C1 segment of cervical spinal cord (tissue), 14 donors: Measurements from ENCODE around the gene AZGP1.
"Not testable (repeated sequence)": the region's sequence is repeated elsewhere in the genome, so short reads cannot be mapped to it uniquely, and the experiment has no call there.

ENCODE experiments used
- DNase-seq, 14 donors: peaks; one replicate each; lab custom pipeline; 2025; lab: John Stamatoyannopoulos, UW

Gene AZGP1

GRCh38 chr7:99952649-99953048, 23.2 kb downstream of the AZGP1 start:
- DNase-seq = not testable (repeated sequence)

GRCh38 chr7:99950819-99951218, 25.0 kb downstream of the AZGP1 start:
- DNase-seq = not testable (repeated sequence)

GRCh38 chr7:99949645-99950228, 26.1 kb downstream of the AZGP1 start:
- DNase-seq = no peak

- no peak for DNase-seq
Observed at GRCh38 chr7:99947608-99948007, 28.2 kb downstream of the AZGP1 start.

GRCh38 chr7:99944497-99945070, 31.2 kb downstream of the AZGP1 start:
- no peak for DNase-seq

- DNase-seq = no peak
Observed at GRCh38 chr7:99943641-99944496, 32.0 kb downstream of the AZGP1 start.

GRCh38 chr7:99938296-99938695, 37.5 kb downstream of the AZGP1 start:
- DNase-seq = no peak

- not testable (repeated sequence) for DNase-seq
Observed at GRCh38 chr7:99935009-99935408, 40.8 kb downstream of the AZGP1 start.

- no peak for DNase-seq
Observed at GRCh38 chr7:99930376-99930775, 45.5 kb downstream of the AZGP1 start.

GRCh38 chr7:99929730-99930053, 46.1 kb downstream of the AZGP1 start:
- DNase-seq = no peak

GRCh38 chr7:99928994-99929729, 46.7 kb downstream of the AZGP1 start, which contains the start of gene GJC3:
Gene GJC3 (minus strand): TSS chr7:99929620. CDS start chr7:99929620, 0 bp downstream.
- DNase-seq = peak in 5 of 14 donors; percentile 1 to 38 (median 6)

- DNase-seq = no peak
Observed at GRCh38 chr7:99928188-99928587, 47.6 kb downstream of the AZGP1 start.

GRCh38 chr7:99927536-99927935, 48.3 kb downstream of the AZGP1 start:
- DNase-seq = no peak

- DNase-seq = no peak
Observed at GRCh38 chr7:99926321-99926720, 49.5 kb downstream of the AZGP1 start.

- DNase-seq = no peak
Observed at GRCh38 chr7:99923200-99923599, 52.6 kb downstream of the AZGP1 start.

GRCh38 chr7:99920149-99920548, 55.7 kb downstream of the AZGP1 start:
- no peak for DNase-seq

- DNase-seq = no peak
Observed at GRCh38 chr7:99919814-99920112, 56.1 kb downstream of the AZGP1 start.

- peak; percentile 78 to 95 (median 87) for DNase-seq
Observed at GRCh38 chr7:99918959-99919813, 56.6 kb downstream of the AZGP1 start, which contains the start of gene TRIM4. Gene TRIM4 (minus strand): TSS chr7:99919530. CDS start chr7:99919401, 129 bp downstream.
